DND-41 (cell line): ENCODE measurements around the gene SERPINH1.

Source experiments
- EZH2 ChIP-seq: IDR thresholded peaks from 3 replicates; pipeline ENCODE4 v1.6.1; 2012; ENCODE audit warnings: borderline replicate concordance, low read depth, mild to moderate bottlenecking, moderate library complexity, low read length, inconsistent platforms; ENCODE audit not compliant: severe bottlenecking
- TF ChIP-seq, protein P1 (sequence below): IDR thresholded peaks from 2 replicates; pipeline ENCODE4 v1.5.1; 2012; ENCODE audit warnings: borderline replicate concordance, low read length, moderate library complexity, mild to moderate bottlenecking; ENCODE audit not compliant: poor library complexity, severe bottlenecking; ENCODE audit errors: extremely low read depth

DNA sequence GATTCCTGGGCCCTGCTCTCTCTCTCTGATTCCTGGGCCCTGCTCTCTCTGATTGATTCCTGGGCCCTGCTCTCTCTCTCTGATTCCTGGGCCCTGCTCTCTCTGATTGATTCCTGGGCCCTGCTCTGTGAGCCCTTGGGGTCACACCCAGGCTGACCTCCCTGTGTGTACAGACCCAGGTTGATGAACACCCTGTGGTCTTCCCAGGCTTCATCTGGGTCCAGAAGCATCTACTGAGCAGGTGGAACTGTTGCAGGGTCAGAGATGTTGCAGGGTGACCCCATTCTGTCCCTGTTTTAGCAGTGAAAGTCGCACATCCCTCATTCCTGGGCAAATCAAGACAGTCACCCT lies 20.0 kb upstream of the SERPINH1 start:
- TF ChIP-seq, protein P1, sequence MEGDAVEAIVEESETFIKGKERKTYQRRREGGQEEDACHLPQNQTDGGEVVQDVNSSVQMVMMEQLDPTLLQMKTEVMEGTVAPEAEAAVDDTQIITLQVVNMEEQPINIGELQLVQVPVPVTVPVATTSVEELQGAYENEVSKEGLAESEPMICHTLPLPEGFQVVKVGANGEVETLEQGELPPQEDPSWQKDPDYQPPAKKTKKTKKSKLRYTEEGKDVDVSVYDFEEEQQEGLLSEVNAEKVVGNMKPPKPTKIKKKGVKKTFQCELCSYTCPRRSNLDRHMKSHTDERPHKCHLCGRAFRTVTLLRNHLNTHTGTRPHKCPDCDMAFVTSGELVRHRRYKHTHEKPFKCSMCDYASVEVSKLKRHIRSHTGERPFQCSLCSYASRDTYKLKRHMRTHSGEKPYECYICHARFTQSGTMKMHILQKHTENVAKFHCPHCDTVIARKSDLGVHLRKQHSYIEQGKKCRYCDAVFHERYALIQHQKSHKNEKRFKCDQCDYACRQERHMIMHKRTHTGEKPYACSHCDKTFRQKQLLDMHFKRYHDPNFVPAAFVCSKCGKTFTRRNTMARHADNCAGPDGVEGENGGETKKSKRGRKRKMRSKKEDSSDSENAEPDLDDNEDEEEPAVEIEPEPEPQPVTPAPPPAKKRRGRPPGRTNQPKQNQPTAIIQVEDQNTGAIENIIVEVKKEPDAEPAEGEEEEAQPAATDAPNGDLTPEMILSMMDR: no peak
- TF ChIP-seq EZH2: no peak
